TTC549 (cell line): ENCODE measurements around the gene NACC2.
"Not testable (repeated sequence)": the region's sequence is repeated elsewhere in the genome, so short reads cannot be mapped to it uniquely, and the experiment has no call there.

ENCODE experiments used
- FAIRE-seq: peaks from 2 replicates; lab custom pipeline; 2012; peaks lifted over from hg19 to GRCh38; lab: Jason Lieb, UNC

NACC2 gene

DNA sequence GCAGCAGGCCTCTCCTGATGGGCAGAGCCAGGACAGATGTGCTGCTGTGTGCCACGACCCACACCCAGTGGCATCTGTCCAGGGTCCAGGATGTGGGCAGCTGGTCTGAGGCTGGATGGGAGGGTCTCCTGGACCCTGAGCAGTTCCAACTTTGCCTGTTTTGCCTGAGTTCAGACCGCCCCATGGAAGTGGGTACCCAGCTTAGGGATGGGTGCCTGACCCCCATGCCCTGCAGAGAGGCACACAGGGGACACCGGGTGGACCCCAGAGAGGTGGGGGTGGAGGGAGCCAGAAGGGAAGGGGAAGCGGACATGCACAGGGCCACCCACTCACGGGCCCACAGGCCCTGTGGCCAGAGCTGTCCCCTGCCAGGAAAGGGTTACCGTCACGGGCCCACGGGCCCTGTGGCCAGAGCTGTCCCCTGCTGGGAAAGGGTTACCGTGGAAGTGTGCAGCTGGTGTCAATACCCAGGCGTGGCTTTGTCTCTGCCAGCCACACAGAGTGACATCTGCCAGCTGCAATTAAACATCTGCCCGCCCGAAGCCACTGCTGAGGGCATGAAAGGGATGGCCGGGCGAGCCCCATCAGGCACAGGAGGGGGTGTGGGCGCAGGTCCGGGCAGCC lies 50.0 kb downstream of the NACC2 start:
- no peak for FAIRE-seq

GRCh38 chr9:136044207-136044970 lies 50.7 kb downstream of the NACC2 start:
- no peak for FAIRE-seq

DNA sequence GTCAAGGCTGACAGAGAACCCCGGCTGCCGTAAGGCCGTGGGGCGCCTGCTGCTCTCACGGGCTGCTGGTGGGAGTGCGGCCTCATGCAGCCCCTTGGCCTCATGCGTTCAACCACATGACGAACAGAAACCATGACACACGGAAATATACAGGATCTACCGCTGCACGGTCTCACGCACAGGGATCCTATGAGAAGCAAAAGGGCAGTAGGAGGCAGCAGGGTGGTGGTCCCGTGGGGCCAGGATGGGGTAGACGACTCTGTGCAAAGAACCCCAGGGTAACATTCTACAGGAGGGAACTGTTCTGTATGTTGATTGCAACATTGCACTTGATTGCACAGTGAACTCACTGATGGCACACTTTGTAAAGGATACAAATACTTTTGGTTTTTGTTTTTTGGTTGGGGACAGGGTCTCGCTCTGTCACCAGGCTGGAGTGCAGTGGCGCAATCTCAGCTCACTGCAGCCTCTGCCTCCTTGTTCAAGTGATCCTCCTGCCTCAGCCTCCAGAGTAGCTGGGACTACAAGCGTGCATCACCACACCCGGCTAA lies 51.6 kb downstream of the NACC2 start:
- FAIRE-seq: no peak

GRCh38 chr9:136042541-136042940 lies 52.5 kb downstream of the NACC2 start:
- FAIRE-seq: no peak

GRCh38 chr9:136040848-136041247 lies 54.2 kb downstream of the NACC2 start:
- FAIRE-seq: not testable (repeated sequence)

- FAIRE-seq: no peak
Measured at GRCh38 chr9:136039488-136039887, 55.6 kb downstream of the NACC2 start.

DNA sequence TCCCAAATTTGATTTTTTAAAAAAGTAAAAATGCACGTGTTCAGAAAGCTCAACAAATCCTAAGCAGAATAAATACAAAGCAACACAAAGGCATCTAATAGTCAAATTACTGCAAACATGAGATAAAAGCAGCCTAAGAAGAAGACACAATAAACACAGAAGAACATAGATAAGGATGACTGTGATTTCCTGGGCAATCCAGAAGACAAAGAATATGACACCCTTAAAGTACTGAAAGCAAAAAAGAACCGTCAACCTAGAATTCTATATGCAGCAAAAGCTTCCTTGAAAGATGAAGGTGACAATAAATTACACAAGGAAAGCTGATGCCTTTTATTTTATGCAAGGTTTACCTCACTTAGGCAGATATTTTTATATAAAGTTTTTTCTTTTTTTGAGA lies 58.2 kb downstream of the NACC2 start:
- FAIRE-seq: no peak

- no peak for FAIRE-seq
Measured at GRCh38 chr9:136036050-136036449, 59.0 kb downstream of the NACC2 start.

GRCh38 chr9:136031741-136032730 lies 63.1 kb downstream of the NACC2 start:
- FAIRE-seq: no peak

- FAIRE-seq: no peak
Measured at GRCh38 chr9:136031094-136031493, 64.0 kb downstream of the NACC2 start.

- no peak for FAIRE-seq
Measured at GRCh38 chr9:136029556-136029955, 65.5 kb downstream of the NACC2 start.

- no peak for FAIRE-seq
Measured at GRCh38 chr9:136028760-136029470, 66.2 kb downstream of the NACC2 start.

GRCh38 chr9:136026943-136027289 lies 68.2 kb downstream of the NACC2 start:
- not testable (repeated sequence) for FAIRE-seq

GRCh38 chr9:136026266-136026942 lies 68.7 kb downstream of the NACC2 start:
- no peak for FAIRE-seq

- FAIRE-seq: no peak
Measured at GRCh38 chr9:136025481-136025880, 69.6 kb downstream of the NACC2 start.

- FAIRE-seq: no peak
Measured at GRCh38 chr9:136024696-136025316, 70.3 kb downstream of the NACC2 start.

GRCh38 chr9:136024286-136024685 lies 70.8 kb downstream of the NACC2 start:
- FAIRE-seq: no peak

DNA sequence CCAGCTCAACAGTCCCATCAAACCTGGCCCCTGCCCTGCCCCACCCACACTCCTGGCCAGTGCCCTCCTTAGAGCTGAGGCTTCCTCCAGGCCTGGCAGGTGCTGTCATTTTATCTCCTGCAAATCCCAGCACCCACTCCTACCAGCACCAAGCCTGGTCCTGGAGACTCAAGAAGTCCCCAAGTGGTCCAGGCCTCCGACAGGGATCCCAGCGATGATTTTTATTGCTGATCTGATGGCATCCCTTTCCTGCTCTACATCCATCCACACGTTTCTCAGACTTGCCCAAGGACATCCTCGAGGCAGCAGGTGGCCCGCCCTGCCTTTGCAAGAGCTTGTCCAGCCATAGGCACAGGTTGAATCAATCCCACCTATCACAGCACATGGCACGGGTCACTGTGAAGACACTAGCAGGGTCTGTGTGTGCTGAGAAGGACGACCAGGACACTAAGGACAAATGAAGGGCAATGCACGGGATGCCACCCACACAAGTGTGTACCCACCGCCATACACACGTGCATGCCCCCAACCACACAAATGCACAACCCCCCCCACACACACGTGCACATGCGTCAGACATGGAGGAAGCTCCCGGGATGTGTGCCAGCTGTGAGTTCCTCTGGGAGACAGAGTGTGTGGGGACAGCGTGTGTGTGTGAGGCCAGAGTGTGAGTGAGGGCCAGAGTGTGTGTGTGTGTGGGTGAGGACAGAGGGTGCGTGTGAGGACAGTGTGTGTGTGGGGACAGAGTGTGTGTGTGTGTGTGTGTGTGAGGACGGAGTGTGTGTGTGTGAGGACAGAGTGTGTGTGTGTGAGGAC lies 71.5 kb downstream of the NACC2 start:
- no peak for FAIRE-seq

DNA sequence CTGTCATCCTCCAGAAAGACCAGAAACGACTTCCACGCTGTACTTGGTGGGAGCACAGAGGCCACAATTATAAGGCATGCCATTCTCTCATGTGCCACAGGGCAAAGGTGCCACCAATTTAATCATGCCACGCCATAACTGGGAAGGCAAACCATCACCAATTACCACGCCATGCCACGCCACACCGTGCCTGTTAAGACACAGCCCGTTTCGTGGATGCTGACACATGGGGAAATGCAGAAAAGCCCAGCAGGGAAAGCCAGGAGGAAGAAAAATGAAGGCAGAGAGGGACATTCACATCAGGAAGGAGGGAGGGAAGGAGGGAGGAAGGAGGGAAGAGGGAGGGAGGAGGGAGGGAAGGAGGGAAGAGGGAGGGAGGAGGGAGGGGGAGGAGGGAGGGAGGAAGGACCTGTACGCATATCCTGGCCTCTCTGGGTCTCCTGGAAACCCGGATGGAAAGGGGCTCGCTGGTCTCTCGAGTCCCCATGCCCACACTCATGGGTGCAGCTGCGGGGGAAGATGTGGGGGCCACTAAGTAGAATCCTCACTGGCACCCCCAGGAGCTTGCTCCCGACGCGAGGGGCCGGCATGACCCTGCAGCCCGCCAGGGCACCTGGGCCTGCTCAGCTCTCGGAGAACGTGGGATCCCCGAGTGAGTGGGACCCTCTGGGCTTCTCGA lies 72.2 kb downstream of the NACC2 start:
- FAIRE-seq: no peak
